ENCODE measurements around the gene FHOD3. TPM values are rescaled to one million over a fixed set of nuclear protein-coding genes. Genes with fewer than 3 reads are reported as not detected.
A peak's percentile ranks its signal among the peaks of the same experiment; 100 is the strongest.

FHOD3 gene
- total RNA-seq, 1 donor from 2014 or later = 5.9 TPM

- no peak for FAIRE-seq
- no peak overlapping the region for H3K27ac ChIP-seq (ENCODE audit: low read depth, low read length)
- no peaks in the 10 kb centered on the region for H3K9me3 Mint-ChIP-seq (ENCODE audit: unreplicated experiment)
- no peaks in the 10 kb centered on the region for H3K36me3 Mint-ChIP-seq (ENCODE audit: low read depth, unreplicated experiment)
- H2AFZ ChIP-seq (ENCODE audit: low read depth, low read length) = no peak overlapping the region
- peaks cover 28% of the 10 kb centered on the region for H3K27me3 Mint-ChIP-seq (ENCODE audit: low read depth, unreplicated experiment)
- no peak overlapping the region for H3K9ac ChIP-seq (ENCODE audit: low read length)
- no peak overlapping the region for H3K4me3 Mint-ChIP-seq (ENCODE audit: unreplicated experiment)
- peaks cover 9% of the 10 kb centered on the region for H4K20me1 ChIP-seq (ENCODE audit: insufficient read depth, low read length)
- no peaks in the 10 kb centered on the region for H3K27me3 ChIP-seq (ENCODE audit: insufficient read depth, low read length)
- H3K4me1 ChIP-seq (ENCODE audit: insufficient read depth, low read length) = peaks cover 11% of the 10 kb centered on the region
- TF ChIP-seq EZH2 (IDR thresholded peaks at IDR 0.05; ENCODE audit: insufficient read depth, low read length) (no peak), CTCF (IDR thresholded peaks at IDR 0.05; ENCODE audit: insufficient read depth, low read depth, low read length) (no peak)
- no peaks in the 10 kb centered on the region for H3K9me3 ChIP-seq (ENCODE audit: insufficient read depth, low read depth, low read length)
- peaks cover 73% of the 10 kb centered on the region for H3K79me2 ChIP-seq (ENCODE audit: insufficient read depth, low read length)
- DNase-seq (ENCODE audit: low read depth) = peak; percentile 64
- H3K4me2 ChIP-seq (ENCODE audit: low read length) = peak overlapping the region; percentile 6
- no peak overlapping the region for H3K4me3 ChIP-seq (ENCODE audit: insufficient read depth, low read depth, low read length)
- peaks cover 30% of the 10 kb centered on the region for H3K4me1 Mint-ChIP-seq (ENCODE audit: low read depth, unreplicated experiment)
- peak overlapping the region; percentile 41 for H3K27ac Mint-ChIP-seq (ENCODE audit: unreplicated experiment)
- H3K36me3 ChIP-seq (ENCODE audit: insufficient read depth, low read length) = no peaks in the 10 kb centered on the region
Observed at GRCh38 chr18:36302676-36303075, 5.2 kb downstream of the FHOD3 start.

GRCh38 chr18:36303211-36303844 is 5.8 kb downstream of the FHOD3 start:
- Histone ChIP-seq H4K20me1 (ENCODE audit: insufficient read depth, low read length) (peaks cover 9% of the 10 kb centered on the region), H3K27me3 (ENCODE audit: insufficient read depth, low read length) (no peaks in the 10 kb centered on the region), H3K9me3 (ENCODE audit: insufficient read depth, low read depth, low read length) (no peaks in the 10 kb centered on the region), H3K9ac (ENCODE audit: low read length) (no peak overlapping the region), H3K4me3 (ENCODE audit: insufficient read depth, low read depth, low read length) (no peak overlapping the region), H3K4me1 (ENCODE audit: insufficient read depth, low read length) (peaks cover 11% of the 10 kb centered on the region), H3K79me2 (ENCODE audit: insufficient read depth, low read length) (peaks cover 73% of the 10 kb centered on the region), H3K4me2 (ENCODE audit: low read length) (no peak overlapping the region), H3K27ac (ENCODE audit: low read depth, low read length) (no peak overlapping the region), H2AFZ (ENCODE audit: low read depth, low read length) (no peak overlapping the region), H3K36me3 (ENCODE audit: insufficient read depth, low read length) (no peaks in the 10 kb centered on the region)
- H3K27ac Mint-ChIP-seq (ENCODE audit: unreplicated experiment) = peak overlapping the region; percentile 2
- no peak overlapping the region for H3K4me3 Mint-ChIP-seq (ENCODE audit: unreplicated experiment)
- H3K36me3 Mint-ChIP-seq (ENCODE audit: low read depth, unreplicated experiment) = no peaks in the 10 kb centered on the region
- DNase-seq (ENCODE audit: low read depth) = no peak
- H3K9me3 Mint-ChIP-seq (ENCODE audit: unreplicated experiment) = no peaks in the 10 kb centered on the region
- TF ChIP-seq CTCF (IDR thresholded peaks at IDR 0.05; ENCODE audit: insufficient read depth, low read depth, low read length) = no peak
- no peak for TF ChIP-seq EZH2 (IDR thresholded peaks at IDR 0.05; ENCODE audit: insufficient read depth, low read length)
- FAIRE-seq = no peak
- H3K27me3 Mint-ChIP-seq (ENCODE audit: low read depth, unreplicated experiment) = peaks cover 28% of the 10 kb centered on the region
- H3K4me1 Mint-ChIP-seq (ENCODE audit: low read depth, unreplicated experiment) = peaks cover 36% of the 10 kb centered on the region

- peaks cover 19% of the 10 kb centered on the region for H3K27me3 Mint-ChIP-seq (ENCODE audit: low read depth, unreplicated experiment)
- Histone ChIP-seq H3K4me2 (ENCODE audit: low read length) (no peak overlapping the region), H3K27ac (ENCODE audit: low read depth, low read length) (no peak overlapping the region), H4K20me1 (ENCODE audit: insufficient read depth, low read length) (peaks cover 6% of the 10 kb centered on the region), H3K36me3 (ENCODE audit: insufficient read depth, low read length) (no peaks in the 10 kb centered on the region), H3K9me3 (ENCODE audit: insufficient read depth, low read depth, low read length) (no peaks in the 10 kb centered on the region), H3K4me3 (ENCODE audit: insufficient read depth, low read depth, low read length) (no peak overlapping the region), H3K79me2 (ENCODE audit: insufficient read depth, low read length) (peaks cover 66% of the 10 kb centered on the region), H3K9ac (ENCODE audit: low read length) (no peak overlapping the region), H3K4me1 (ENCODE audit: insufficient read depth, low read length) (peaks cover 23% of the 10 kb centered on the region), H2AFZ (ENCODE audit: low read depth, low read length) (no peak overlapping the region), H3K27me3 (ENCODE audit: insufficient read depth, low read length) (no peaks in the 10 kb centered on the region)
- H3K4me1 Mint-ChIP-seq (ENCODE audit: low read depth, unreplicated experiment) = peaks cover 50% of the 10 kb centered on the region
- no peak overlapping the region for H3K27ac Mint-ChIP-seq (ENCODE audit: unreplicated experiment)
- no peaks in the 10 kb centered on the region for H3K36me3 Mint-ChIP-seq (ENCODE audit: low read depth, unreplicated experiment)
- no peak for FAIRE-seq
- H3K9me3 Mint-ChIP-seq (ENCODE audit: unreplicated experiment) = no peaks in the 10 kb centered on the region
- TF ChIP-seq CTCF (IDR thresholded peaks at IDR 0.05; ENCODE audit: insufficient read depth, low read depth, low read length) = no peak
- TF ChIP-seq EZH2 (IDR thresholded peaks at IDR 0.05; ENCODE audit: insufficient read depth, low read length) = no peak
- DNase-seq (ENCODE audit: low read depth) = no peak
- no peak overlapping the region for H3K4me3 Mint-ChIP-seq (ENCODE audit: unreplicated experiment)
Observed at GRCh38 chr18:36304723-36305122, 7.2 kb downstream of the FHOD3 start.
